ENCODE measurements around the gene ALPL. TPM values are rescaled to one million over a fixed set of nuclear protein-coding genes. Genes with fewer than 3 reads are reported as not detected.
A peak's percentile ranks its signal among the peaks of the same experiment; 100 is the strongest.

ALPL gene
- total RNA-seq, 1 experiment from 2014 or later: 140 TPM

DNA sequence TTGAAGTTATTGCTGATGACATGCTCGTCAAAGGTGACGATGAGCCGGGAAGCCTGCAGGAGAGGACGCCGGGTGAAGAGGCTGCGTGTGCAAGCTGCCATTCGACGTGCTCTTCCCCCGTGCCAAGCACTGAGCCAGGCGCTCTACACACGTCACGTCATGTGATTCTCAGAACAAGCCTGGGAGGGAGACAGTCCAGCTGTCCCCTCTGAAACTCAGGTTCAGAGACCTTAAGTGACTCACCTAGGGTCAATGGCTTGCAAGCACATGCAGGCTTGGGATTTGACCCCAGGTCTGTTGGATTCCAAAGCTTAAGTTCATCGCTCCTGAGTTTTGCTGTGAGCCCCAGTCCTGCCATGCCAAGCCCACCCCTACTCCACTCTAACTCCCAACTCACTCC, 102.8 kb downstream of the ALPL start (continued):
- TF ChIP-seq ATF1 (CRISPR knock-in tag; IDR thresholded peaks at IDR 0.05): no peak
- no peak for TF ChIP-seq ZNF671 (CRISPR knock-in tag; IDR thresholded peaks at IDR 0.05)
- no peak for TF ChIP-seq FOXJ3 (CRISPR knock-in tag; IDR thresholded peaks at IDR 0.05; ENCODE audit: borderline replicate concordance)

DNA sequence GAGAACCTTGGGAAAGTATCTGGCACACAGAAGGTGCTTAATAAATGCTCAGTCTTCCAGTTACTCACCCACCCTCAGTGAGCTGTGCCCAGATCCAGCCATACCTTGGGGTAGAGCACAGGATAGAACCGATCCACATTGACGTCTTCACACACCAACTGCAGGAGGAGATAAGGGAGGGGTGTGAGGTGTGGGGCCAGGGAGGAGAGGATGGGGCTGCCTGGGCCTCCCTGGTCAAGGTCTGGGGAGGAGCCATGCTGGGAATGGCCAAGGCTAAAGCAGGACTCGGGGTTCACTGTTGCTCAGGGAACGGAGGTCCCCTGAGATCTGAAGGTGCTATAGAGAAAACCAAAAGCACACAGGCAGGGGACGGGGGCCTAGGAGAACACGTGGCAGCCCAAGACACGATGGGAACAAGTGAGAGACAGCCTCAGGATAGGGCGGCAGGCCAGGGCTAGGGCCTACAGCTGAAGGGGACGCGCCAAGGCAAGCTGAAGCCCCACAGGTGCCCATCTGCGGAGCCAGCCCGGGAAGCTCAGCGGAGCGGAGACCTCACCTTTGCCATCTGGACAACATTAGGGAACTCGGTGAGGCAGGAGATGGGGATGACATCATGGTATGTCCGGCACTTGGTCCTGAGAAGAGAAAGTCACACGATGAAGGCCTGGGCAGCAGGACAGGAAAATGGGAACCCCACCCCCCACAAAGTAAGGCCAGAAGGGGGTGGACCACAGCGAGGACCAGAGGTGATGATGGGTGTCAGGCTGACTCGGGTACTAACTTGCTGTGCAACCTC, 104.0 kb downstream of the ALPL start:
- H3K27me3 Mint-ChIP-seq (ENCODE audit: low read depth): no peaks in the 10 kb centered on the region
- no peak overlapping the region for H3K4me3 Mint-ChIP-seq
- no peak for TF ChIP-seq SMAD4 (CRISPR knock-in tag; IDR thresholded peaks at IDR 0.05)
- DNase-seq (ENCODE audit: low spot score): no peak
- ChIA-PET CTCF (no interaction called here), POLR2A (no interaction called here)
- H3K27ac Mint-ChIP-seq: peak overlapping the region; percentile 49; the same call in 1 of the 2 replicates
- no peaks in the 10 kb centered on the region for H3K36me3 Mint-ChIP-seq
- peaks cover 4% of the 10 kb centered on the region; the same call in 1 of the 2 replicates for H3K4me1 Mint-ChIP-seq
- ATAC-seq: no peak
- H3K9me3 Mint-ChIP-seq: no peaks in the 10 kb centered on the region

DNA sequence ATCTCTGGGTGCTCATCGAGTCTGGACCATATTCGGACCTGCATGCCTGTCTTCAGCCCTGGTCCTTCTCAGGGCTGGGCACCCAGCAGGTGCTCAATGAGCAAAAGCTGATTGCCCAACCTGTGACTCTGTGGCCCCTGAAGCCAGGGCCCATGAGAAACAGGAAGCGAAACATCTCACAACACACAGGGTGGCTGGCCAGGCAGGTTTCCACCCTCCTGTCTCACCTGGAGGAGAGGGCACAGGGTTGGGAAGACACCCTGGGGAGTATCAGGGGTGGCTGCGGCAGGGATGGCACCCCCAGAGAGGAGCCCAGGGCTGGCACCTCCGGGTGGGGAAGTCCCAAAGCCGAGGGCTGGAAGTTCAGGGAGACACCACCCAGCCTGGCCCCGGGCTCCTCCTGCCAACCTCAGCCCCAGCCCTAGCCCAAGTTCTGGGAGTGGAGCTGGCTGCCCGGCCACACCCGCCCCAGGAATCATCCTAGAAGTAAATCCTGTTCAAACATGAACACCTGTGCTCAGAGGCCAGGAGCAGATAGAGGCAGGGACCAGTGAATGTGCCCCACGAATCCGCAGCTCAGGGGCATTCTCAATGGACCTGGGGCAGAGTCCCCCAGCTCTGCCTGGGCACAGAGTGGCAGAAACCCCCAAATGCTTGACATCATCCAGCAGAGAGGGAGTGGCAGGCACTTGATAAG, 105.3 kb downstream of the ALPL start:
- Mint-ChIP-seq H3K27ac (no peak overlapping the region), H3K36me3 (no peaks in the 10 kb centered on the region), H3K4me3 (no peak overlapping the region), H3K9me3 (no peaks in the 10 kb centered on the region), H3K27me3 (ENCODE audit: low read depth) (peaks cover under 1% of the 10 kb centered on the region), H3K4me1 (peaks cover 12% of the 10 kb centered on the region)
- ChIA-PET CTCF (interaction anchor here (0.9 kb wide), 1 partner anchor 19 kb away, joined by 3 read pairs; no protein-coding TSS in a partner anchor), POLR2A (no interaction called here)
- no peak for DNase-seq (ENCODE audit: low spot score)
- TF ChIP-seq, protein P1, sequence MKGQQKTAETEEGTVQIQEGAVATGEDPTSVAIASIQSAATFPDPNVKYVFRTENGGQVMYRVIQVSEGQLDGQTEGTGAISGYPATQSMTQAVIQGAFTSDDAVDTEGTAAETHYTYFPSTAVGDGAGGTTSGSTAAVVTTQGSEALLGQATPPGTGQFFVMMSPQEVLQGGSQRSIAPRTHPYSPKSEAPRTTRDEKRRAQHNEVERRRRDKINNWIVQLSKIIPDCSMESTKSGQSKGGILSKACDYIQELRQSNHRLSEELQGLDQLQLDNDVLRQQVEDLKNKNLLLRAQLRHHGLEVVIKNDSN (CRISPR knock-in tag; IDR thresholded peaks at IDR 0.05): no peak
- TF ChIP-seq, protein P2, sequence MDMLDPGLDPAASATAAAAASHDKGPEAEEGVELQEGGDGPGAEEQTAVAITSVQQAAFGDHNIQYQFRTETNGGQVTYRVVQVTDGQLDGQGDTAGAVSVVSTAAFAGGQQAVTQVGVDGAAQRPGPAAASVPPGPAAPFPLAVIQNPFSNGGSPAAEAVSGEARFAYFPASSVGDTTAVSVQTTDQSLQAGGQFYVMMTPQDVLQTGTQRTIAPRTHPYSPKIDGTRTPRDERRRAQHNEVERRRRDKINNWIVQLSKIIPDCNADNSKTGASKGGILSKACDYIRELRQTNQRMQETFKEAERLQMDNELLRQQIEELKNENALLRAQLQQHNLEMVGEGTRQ (CRISPR knock-in tag; IDR thresholded peaks at IDR 0.05): no peak
- TF ChIP-seq ZNF138 (CRISPR knock-in tag; conservative IDR thresholded peaks at IDR 0.05) (no peak), CBFB (CRISPR knock-in tag; IDR thresholded peaks at IDR 0.05; ENCODE audit: low read depth) (no peak), MYBL2 (CRISPR knock-in tag; IDR thresholded peaks at IDR 0.05) (no peak), CREB1 (CRISPR knock-in tag; IDR thresholded peaks at IDR 0.05) (no peak), ZNF396 (CRISPR knock-in tag; IDR thresholded peaks at IDR 0.05; ENCODE audit: borderline replicate concordance) (no peak)
- no peak for ATAC-seq

DNA sequence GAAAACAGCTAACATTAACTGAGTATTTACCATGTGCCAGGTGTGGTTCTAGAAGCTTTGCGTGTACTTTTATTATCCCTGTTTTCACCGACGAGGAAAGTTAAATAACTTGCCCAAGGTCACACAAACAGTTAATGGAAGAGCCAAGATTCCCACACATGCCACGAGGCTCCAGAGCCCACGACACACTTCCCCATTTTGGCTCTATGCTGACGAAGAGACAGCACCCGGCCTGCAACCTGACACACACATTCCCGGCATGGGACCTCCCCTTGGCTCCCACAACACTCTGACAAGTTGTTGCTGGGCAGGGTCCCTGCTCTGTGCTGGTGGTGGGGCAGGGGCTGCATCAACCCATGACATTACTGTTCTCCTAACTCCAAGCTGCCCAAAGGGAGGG, 107.1 kb downstream of the ALPL start:
- H3K9me3 Mint-ChIP-seq: no peaks in the 10 kb centered on the region
- POLR2A ChIA-PET: no interaction called here
- no peak overlapping the region for H3K4me3 Mint-ChIP-seq
- peaks cover 12% of the 10 kb centered on the region for H3K27me3 Mint-ChIP-seq (ENCODE audit: low read depth)
- no peaks in the 10 kb centered on the region for H3K36me3 Mint-ChIP-seq
- H3K4me1 Mint-ChIP-seq: peaks cover 18% of the 10 kb centered on the region
- DNase-seq (ENCODE audit: low spot score): no peak
- CTCF ChIA-PET: interaction anchor here (0.8 kb wide), 1 partner anchor 20 kb away, joined by 3 read pairs; no protein-coding TSS in a partner anchor
- ATAC-seq: no peak
- no peak overlapping the region for H3K27ac Mint-ChIP-seq
- no peak for TF ChIP-seq EMX1 (CRISPR knock-in tag; IDR thresholded peaks at IDR 0.05)
- TF ChIP-seq ATF1 (CRISPR knock-in tag; IDR thresholded peaks at IDR 0.05): no peak
- TF ChIP-seq, protein P3, sequence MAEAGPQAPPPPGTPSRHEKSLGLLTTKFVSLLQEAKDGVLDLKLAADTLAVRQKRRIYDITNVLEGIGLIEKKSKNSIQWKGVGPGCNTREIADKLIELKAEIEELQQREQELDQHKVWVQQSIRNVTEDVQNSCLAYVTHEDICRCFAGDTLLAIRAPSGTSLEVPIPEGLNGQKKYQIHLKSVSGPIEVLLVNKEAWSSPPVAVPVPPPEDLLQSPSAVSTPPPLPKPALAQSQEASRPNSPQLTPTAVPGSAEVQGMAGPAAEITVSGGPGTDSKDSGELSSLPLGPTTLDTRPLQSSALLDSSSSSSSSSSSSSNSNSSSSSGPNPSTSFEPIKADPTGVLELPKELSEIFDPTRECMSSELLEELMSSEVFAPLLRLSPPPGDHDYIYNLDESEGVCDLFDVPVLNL (CRISPR knock-in tag; IDR thresholded peaks at IDR 0.05; ENCODE audit: borderline replicate concordance, low read depth): no peak
- TF ChIP-seq, protein P4, sequence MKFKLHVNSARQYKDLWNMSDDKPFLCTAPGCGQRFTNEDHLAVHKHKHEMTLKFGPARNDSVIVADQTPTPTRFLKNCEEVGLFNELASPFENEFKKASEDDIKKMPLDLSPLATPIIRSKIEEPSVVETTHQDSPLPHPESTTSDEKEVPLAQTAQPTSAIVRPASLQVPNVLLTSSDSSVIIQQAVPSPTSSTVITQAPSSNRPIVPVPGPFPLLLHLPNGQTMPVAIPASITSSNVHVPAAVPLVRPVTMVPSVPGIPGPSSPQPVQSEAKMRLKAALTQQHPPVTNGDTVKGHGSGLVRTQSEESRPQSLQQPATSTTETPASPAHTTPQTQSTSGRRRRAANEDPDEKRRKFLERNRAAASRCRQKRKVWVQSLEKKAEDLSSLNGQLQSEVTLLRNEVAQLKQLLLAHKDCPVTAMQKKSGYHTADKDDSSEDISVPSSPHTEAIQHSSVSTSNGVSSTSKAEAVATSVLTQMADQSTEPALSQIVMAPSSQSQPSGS (CRISPR knock-in tag; IDR thresholded peaks at IDR 0.05; ENCODE audit: borderline replicate concordance, low read depth): no peak
- TF ChIP-seq, protein P5, sequence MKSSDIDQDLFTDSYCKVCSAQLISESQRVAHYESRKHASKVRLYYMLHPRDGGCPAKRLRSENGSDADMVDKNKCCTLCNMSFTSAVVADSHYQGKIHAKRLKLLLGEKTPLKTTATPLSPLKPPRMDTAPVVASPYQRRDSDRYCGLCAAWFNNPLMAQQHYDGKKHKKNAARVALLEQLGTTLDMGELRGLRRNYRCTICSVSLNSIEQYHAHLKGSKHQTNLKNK (CRISPR knock-in tag; IDR thresholded peaks at IDR 0.05): no peak
- TF ChIP-seq TEAD4 (CRISPR knock-in tag; IDR thresholded peaks at IDR 0.05): no peak
- no peak for TF ChIP-seq SMAD3 (CRISPR knock-in tag; IDR thresholded peaks at IDR 0.05; ENCODE audit: borderline replicate concordance)
- TF ChIP-seq ZNF416 (CRISPR knock-in tag; IDR thresholded peaks at IDR 0.05): no peak
- TF ChIP-seq CBFB (CRISPR knock-in tag; IDR thresholded peaks at IDR 0.05; ENCODE audit: low read depth): no peak
- no peak for TF ChIP-seq ZNF423 (CRISPR knock-in tag; IDR thresholded peaks at IDR 0.05)
- no peak for TF ChIP-seq ETV6 (CRISPR knock-in tag; IDR thresholded peaks at IDR 0.05)
- TF ChIP-seq, protein P6, sequence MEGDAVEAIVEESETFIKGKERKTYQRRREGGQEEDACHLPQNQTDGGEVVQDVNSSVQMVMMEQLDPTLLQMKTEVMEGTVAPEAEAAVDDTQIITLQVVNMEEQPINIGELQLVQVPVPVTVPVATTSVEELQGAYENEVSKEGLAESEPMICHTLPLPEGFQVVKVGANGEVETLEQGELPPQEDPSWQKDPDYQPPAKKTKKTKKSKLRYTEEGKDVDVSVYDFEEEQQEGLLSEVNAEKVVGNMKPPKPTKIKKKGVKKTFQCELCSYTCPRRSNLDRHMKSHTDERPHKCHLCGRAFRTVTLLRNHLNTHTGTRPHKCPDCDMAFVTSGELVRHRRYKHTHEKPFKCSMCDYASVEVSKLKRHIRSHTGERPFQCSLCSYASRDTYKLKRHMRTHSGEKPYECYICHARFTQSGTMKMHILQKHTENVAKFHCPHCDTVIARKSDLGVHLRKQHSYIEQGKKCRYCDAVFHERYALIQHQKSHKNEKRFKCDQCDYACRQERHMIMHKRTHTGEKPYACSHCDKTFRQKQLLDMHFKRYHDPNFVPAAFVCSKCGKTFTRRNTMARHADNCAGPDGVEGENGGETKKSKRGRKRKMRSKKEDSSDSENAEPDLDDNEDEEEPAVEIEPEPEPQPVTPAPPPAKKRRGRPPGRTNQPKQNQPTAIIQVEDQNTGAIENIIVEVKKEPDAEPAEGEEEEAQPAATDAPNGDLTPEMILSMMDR (IDR thresholded peaks at IDR 0.05): no peak
